HG02852 (cell line): ENCODE results near the gene IDI2.
A peak's percentile ranks its signal among the peaks of the same experiment; 100 is the strongest.
"Not testable (repeated sequence)": the region's sequence is repeated elsewhere in the genome, so short reads cannot be mapped to it uniquely, and the experiment has no call there.

ENCODE experiments used
- ATAC-seq: cut with Tn5 transposase; IDR thresholded peaks from one replicate; pipeline ENCODE4 v1.9.1; 2021; ENCODE audit warnings: mild to moderate bottlenecking, moderate library complexity; ENCODE audit not compliant: unreplicated experiment

Gene IDI2

GRCh38 chr10:1048349-1048731 lies 22.7 kb upstream of the IDI2 start:
- peak; percentile 24 for ATAC-seq

GRCh38 chr10:1047937-1048336 lies 22.3 kb upstream of the IDI2 start:
- ATAC-seq: no peak

- no peak for ATAC-seq
Measured at GRCh38 chr10:1045415-1045814, 19.8 kb upstream of the IDI2 start.

GRCh38 chr10:1044964-1045363 lies 19.3 kb upstream of the IDI2 start:
- no peak for ATAC-seq

GRCh38 chr10:1044146-1044545 lies 18.5 kb upstream of the IDI2 start:
- ATAC-seq: no peak

- peak; percentile 66 for ATAC-seq
Measured at GRCh38 chr10:1043532-1043995, 17.9 kb upstream of the IDI2 start.

GRCh38 chr10:1041514-1041913 lies 15.9 kb upstream of the IDI2 start:
- ATAC-seq: no peak

GRCh38 chr10:1040133-1040532 lies 14.5 kb upstream of the IDI2 start:
- no peak for ATAC-seq

- not testable (repeated sequence) for ATAC-seq
Measured at GRCh38 chr10:1038769-1039168, 13.1 kb upstream of the IDI2 start.

GRCh38 chr10:1037098-1037497 lies 11.4 kb upstream of the IDI2 start:
- no peak for ATAC-seq

GRCh38 chr10:1036341-1036791 lies 10.7 kb upstream of the IDI2 start:
- peak; percentile 81 for ATAC-seq

GRCh38 chr10:1035201-1035600 lies 9.5 kb upstream of the IDI2 start:
- no peak for ATAC-seq

- no peak for ATAC-seq
Measured at GRCh38 chr10:1034758-1035157, 9.1 kb upstream of the IDI2 start.

GRCh38 chr10:1033601-1034000 lies 7.9 kb upstream of the IDI2 start:
- no peak for ATAC-seq

GRCh38 chr10:1029838-1030237 lies 4.2 kb upstream of the IDI2 start:
- no peak for ATAC-seq

- no peak for ATAC-seq
Measured at GRCh38 chr10:1026578-1026977, 919 bp upstream of the IDI2 start.

GRCh38 chr10:1024103-1024502 lies 1.6 kb downstream of the IDI2 start:
- ATAC-seq: no peak

- ATAC-seq: no peak
Measured at GRCh38 chr10:1022413-1022812, 3.2 kb downstream of the IDI2 start.

- no peak for ATAC-seq
Measured at GRCh38 chr10:1020958-1021357, 4.7 kb downstream of the IDI2 start.

GRCh38 chr10:1020460-1020859 lies 5.2 kb downstream of the IDI2 start:
- ATAC-seq: no peak

GRCh38 chr10:1019362-1019761 lies 6.3 kb downstream of the IDI2 start:
- no peak for ATAC-seq

- no peak for ATAC-seq
Measured at GRCh38 chr10:1015688-1016087, 10.0 kb downstream of the IDI2 start.

GRCh38 chr10:1011696-1012095 lies 14.0 kb downstream of the IDI2 start:
- ATAC-seq: no peak

GRCh38 chr10:1010703-1011102 lies 15.0 kb downstream of the IDI2 start:
- no peak for ATAC-seq
